Endothelial cell of umbilical vein (primary cell): Measurements from ENCODE around the gene RAB6B. TPM values are rescaled to one million over a fixed set of nuclear protein-coding genes. Genes with fewer than 3 reads are reported as not detected.

ENCODE experiments used
- BruUV-seq: library from RNA; stranded (reverse); fragments of 400-500 nt; replicated peaks from 2 replicates; lab custom pipeline; 2021; lab: Mats Ljungman, UMichigan
- CTCF ChIA-PET: fragments of 300-600, 350-600 bp; sonication (Branson Sonifier 250); formaldehyde crosslinking; loops from one replicate; lab custom pipeline; 2021; ENCODE audit warnings: antibody characterized with exemption, inconsistent platforms; lab: Charles Lee
- POLR2A ChIA-PET: fragments of 300-600, 350-600 bp; sonication (Branson Sonifier 250); formaldehyde crosslinking; loops from one replicate; lab custom pipeline; 2021; ENCODE audit warnings: antibody characterized with exemption, inconsistent platforms; lab: Charles Lee
- DNase-seq: peaks from one replicate; pipeline ENCODE4 v3.0.0-alpha.2; 2011; ENCODE audit warnings: low read depth, low spot score
- FAIRE-seq: peaks from 2 replicates; lab custom pipeline; 2011; peaks lifted over from hg19 to GRCh38; lab: Jason Lieb, UNC
- H2AFZ ChIP-seq: 2 replicates; pipeline ENCODE4 v1.6.0; 2012; ENCODE audit warnings: low read depth, low read length, control low read depth, inconsistent platforms
- H3K27ac ChIP-seq: 2 replicates; pipeline ENCODE4 v1.5.1; 2011; ENCODE audit warnings: low read depth, mild to moderate bottlenecking, control low read depth, low read length, moderate library complexity; ENCODE audit not compliant: insufficient read depth
- H3K27me3 ChIP-seq, 2 experiments: 2 replicates each; pipeline versions ENCODE4 v1.6.0 to v1.6.1; 2011; ENCODE audit warnings: low read length in 2 of 2, mixed read lengths in 1 of 2; ENCODE audit not compliant: control insufficient read depth in 2 of 2, insufficient read depth in 2 of 2
- H3K36me3 ChIP-seq, 2 experiments: 2 replicates in 1 of 2; 3 replicates in 1 of 2; pipeline ENCODE4 v1.5.1; 2011; ENCODE audit warnings: low read length in 2 of 2, mild to moderate bottlenecking in 1 of 2, moderate library complexity in 1 of 2; ENCODE audit not compliant: control insufficient read depth in 2 of 2, insufficient read depth in 2 of 2; ENCODE audit errors: extremely low read depth in 1 of 2
- H3K4me1 ChIP-seq: 3 replicates; pipeline ENCODE4 v1.5.1; 2011; ENCODE audit warnings: mild to moderate bottlenecking, low read length; ENCODE audit not compliant: control insufficient read depth, insufficient read depth; ENCODE audit errors: extremely low read depth
- H3K4me2 ChIP-seq: 2 replicates; pipeline ENCODE4 v1.6.1; 2011; ENCODE audit warnings: low read length, control low read depth, mixed read lengths; ENCODE audit not compliant: insufficient read depth
- H3K4me3 ChIP-seq, 3 experiments: fragments of 200-600 bp in 1 of 3; sonication (generic), shearing (Covaris generic) in 1 of 3; replicated peaks in 1 of 3; 2 replicates each; pipeline ENCODE4 v1.5.1; 2011 to 2016; ENCODE audit warnings: control low read depth in 3 of 3, low read length in 3 of 3, mild to moderate bottlenecking in 2 of 3, inconsistent platforms in 1 of 3, low read depth in 1 of 3, moderate library complexity in 1 of 3; ENCODE audit not compliant: insufficient read depth in 1 of 3
- H3K79me2 ChIP-seq: 2 replicates; pipeline ENCODE4 v1.6.0; 2012; ENCODE audit warnings: low read length, inconsistent platforms; ENCODE audit not compliant: control insufficient read depth, insufficient read depth
- H3K9ac ChIP-seq: replicated peaks from 2 replicates; pipeline ENCODE3; 2011; ENCODE audit warnings: low read length, control low read depth; ENCODE audit not compliant: insufficient read depth; ENCODE audit errors: extremely low read depth
- H3K9me1 ChIP-seq: replicated peaks from 3 replicates; pipeline ENCODE4 v1.6.0; 2011; ENCODE audit warnings: mild to moderate bottlenecking, low read length; ENCODE audit not compliant: control insufficient read depth, insufficient read depth; ENCODE audit errors: extremely low read depth
- H3K9me3 ChIP-seq: replicated peaks from 2 replicates; pipeline ENCODE4 v1.5.1; 2012; ENCODE audit warnings: low read length, inconsistent platforms; ENCODE audit not compliant: control insufficient read depth, insufficient read depth
- H4K20me1 ChIP-seq: replicated peaks from 2 replicates; pipeline ENCODE3; 2011; ENCODE audit warnings: mild to moderate bottlenecking, low read length; ENCODE audit not compliant: control insufficient read depth, insufficient read depth; ENCODE audit errors: extremely low read depth
- EZH2 ChIP-seq: IDR thresholded peaks from 2 replicates; pipeline ENCODE4 v1.6.1; 2012; ENCODE audit warnings: borderline replicate concordance, low read depth, mild to moderate bottlenecking, moderate library complexity, low read length, inconsistent platforms; ENCODE audit not compliant: severe bottlenecking
- FOS ChIP-seq: IDR thresholded peaks from 2 replicates; pipeline ENCODE4 v1.6.1; 2011; ENCODE audit warnings: mild to moderate bottlenecking, low read length, moderate library complexity, borderline replicate concordance; ENCODE audit not compliant: insufficient read depth
- GATA2 ChIP-seq: IDR thresholded peaks from 2 replicates; pipeline ENCODE4 v1.7.0; 2011; ENCODE audit warnings: low read depth, mild to moderate bottlenecking, moderate library complexity, mixed read lengths, low read length; ENCODE audit not compliant: insufficient read length, insufficient read depth
- JUN ChIP-seq: IDR thresholded peaks from 2 replicates; pipeline ENCODE4 v1.6.1; 2011; ENCODE audit warnings: borderline replicate concordance, low read depth; ENCODE audit not compliant: insufficient read length, insufficient read depth
- MYC ChIP-seq: IDR thresholded peaks from one replicate; pipeline ENCODE4 v1.6.1; 2011; ENCODE audit warnings: mild to moderate bottlenecking, low read depth, low read length
- POLR2A ChIP-seq: IDR thresholded peaks from 2 replicates; pipeline ENCODE4 v1.6.1; 2012; ENCODE audit warnings: low read depth, mild to moderate bottlenecking, control low read depth, low read length
- POLR2AphosphoS5 ChIP-seq: IDR thresholded peaks from 2 replicates; pipeline ENCODE4 v1.6.1; 2012; ENCODE audit warnings: low read depth, mild to moderate bottlenecking, control low read depth, low read length, moderate library complexity; ENCODE audit not compliant: insufficient read depth
- dilution Hi-C: fragments of 300-500 bp; cut with MboI; formaldehyde crosslinking; loops from one replicate; pipeline ENCODE4 v1.15.0; 2019; ENCODE audit warnings: low sequenced_read_pairs; ENCODE audit not compliant: extremely low pct_ligation_motif_present
- intact Hi-C: fragments of 100-400 bp; cut with micrococcal nuclease; formaldehyde crosslinking; loops from one replicate; pipeline ENCODE4 v1.10.0; 2022
- polyA plus RNA-seq, 4 experiments: library from polyadenylated mRNA; depleted of rRNA in 3 of 4; stranded (reverse) in 3 of 4; unstranded in 1 of 4; fragments of >200 nt; gene quantifications; 2 replicates each; pipeline versions ENCODE4 v1.2.1 to v1.2.3, GENCODE V29; 2011 to 2012; ENCODE audit warnings: missing spikeins in 1 of 4
- total RNA-seq: library from RNA; stranded (reverse); gene quantifications from 2 replicates; pipeline ENCODE4 v1.2.3, GENCODE V29; 2021
- TF ChIP-seq, protein P1 (sequence below), 2 donors: IDR thresholded peaks; 1 replicate in 1 of 2; 2 replicates in 1 of 2; pipeline ENCODE4 v1.5.1; 2011; ENCODE audit warnings: low read length in 2 of 2, mild to moderate bottlenecking in 2 of 2, moderate library complexity in 2 of 2, control low read depth in 1 of 2, inconsistent platforms in 1 of 2, low read depth in 1 of 2; ENCODE audit not compliant: insufficient read depth in 1 of 2; ENCODE audit errors: extremely low read depth in 1 of 2
- TF ChIP-seq, protein P2 (sequence below): IDR thresholded peaks from 2 replicates; pipeline ENCODE4 v1.6.1; 2011; ENCODE audit not compliant: insufficient read depth, insufficient read length

Gene RAB6B
- total and polyA plus RNA-seq, 2 donors (not counting 3 experiments of a cell fraction or from before 2014, with no cell fraction given) = 1.7 to 6.7 TPM

DNA sequence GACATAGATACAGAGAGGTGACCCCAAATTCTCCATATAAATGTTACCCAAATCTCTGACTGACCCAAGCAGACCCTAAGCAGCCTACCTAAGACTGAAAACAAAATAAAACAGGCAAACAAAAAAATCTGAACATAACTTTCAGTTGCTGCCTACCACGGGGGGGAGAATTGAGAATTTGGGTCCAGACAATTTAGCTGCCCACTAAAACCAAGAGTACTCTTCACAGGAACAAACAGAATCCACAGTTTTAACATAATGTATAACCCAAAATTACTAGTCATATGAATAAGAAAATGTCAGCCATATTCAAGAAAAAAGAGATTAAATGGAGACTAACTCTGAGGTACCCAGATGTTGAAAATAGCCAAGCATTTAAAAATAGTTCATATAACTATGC lies 45.6 kb downstream of the RAB6B start:
- Histone ChIP-seq H3K4me2 (no peak overlapping the region), H3K27me3 (no peaks in the 10 kb centered on the region), H2AFZ (no peak overlapping the region), H3K9ac (no peak overlapping the region), H4K20me1 (no peaks in the 10 kb centered on the region), H3K27ac (no peak overlapping the region), H3K4me3 (no peak overlapping the region), H3K36me3 (no peaks in the 10 kb centered on the region), H3K4me1 (no peaks in the 10 kb centered on the region), H3K79me2 (no peaks in the 10 kb centered on the region), H3K9me1 (no peaks in the 10 kb centered on the region), H3K9me3 (no peaks in the 10 kb centered on the region)
- no TSS peak for BruUV-seq
- ChIA-PET POLR2A (no interaction called here), CTCF (no interaction called here)
- no peak for FAIRE-seq
- TF ChIP-seq GATA2 (no peak), POLR2AphosphoS5 (no peak), JUN (no peak), FOS (no peak), EZH2 (no peak), POLR2A (no peak), MYC (no peak)
- TF ChIP-seq, protein P1, sequence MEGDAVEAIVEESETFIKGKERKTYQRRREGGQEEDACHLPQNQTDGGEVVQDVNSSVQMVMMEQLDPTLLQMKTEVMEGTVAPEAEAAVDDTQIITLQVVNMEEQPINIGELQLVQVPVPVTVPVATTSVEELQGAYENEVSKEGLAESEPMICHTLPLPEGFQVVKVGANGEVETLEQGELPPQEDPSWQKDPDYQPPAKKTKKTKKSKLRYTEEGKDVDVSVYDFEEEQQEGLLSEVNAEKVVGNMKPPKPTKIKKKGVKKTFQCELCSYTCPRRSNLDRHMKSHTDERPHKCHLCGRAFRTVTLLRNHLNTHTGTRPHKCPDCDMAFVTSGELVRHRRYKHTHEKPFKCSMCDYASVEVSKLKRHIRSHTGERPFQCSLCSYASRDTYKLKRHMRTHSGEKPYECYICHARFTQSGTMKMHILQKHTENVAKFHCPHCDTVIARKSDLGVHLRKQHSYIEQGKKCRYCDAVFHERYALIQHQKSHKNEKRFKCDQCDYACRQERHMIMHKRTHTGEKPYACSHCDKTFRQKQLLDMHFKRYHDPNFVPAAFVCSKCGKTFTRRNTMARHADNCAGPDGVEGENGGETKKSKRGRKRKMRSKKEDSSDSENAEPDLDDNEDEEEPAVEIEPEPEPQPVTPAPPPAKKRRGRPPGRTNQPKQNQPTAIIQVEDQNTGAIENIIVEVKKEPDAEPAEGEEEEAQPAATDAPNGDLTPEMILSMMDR (IDR thresholded peaks at IDR 0.05; ENCODE audit: extremely low read depth in 1 of 2, insufficient read depth in 1 of 2, low read depth in 1 of 2, low read length in 2 of 2) = no peak
- TF ChIP-seq, protein P2, sequence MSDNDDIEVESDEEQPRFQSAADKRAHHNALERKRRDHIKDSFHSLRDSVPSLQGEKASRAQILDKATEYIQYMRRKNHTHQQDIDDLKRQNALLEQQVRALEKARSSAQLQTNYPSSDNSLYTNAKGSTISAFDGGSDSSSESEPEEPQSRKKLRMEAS = no peak
- intact Hi-C loops (no loop called here), dilution Hi-C loops (no loop called here)
- DNase-seq = no peak
